OCI-LY7 (cell line): Measurements from ENCODE around the gene SP100.

ENCODE experiments used
- EZH2phosphoT487 ChIP-seq: fragments of 200-600 bp; sonication (generic); IDR thresholded peaks from 2 replicates; pipeline ENCODE4 v1.6.1; 2018; ENCODE audit warnings: low read depth, borderline replicate concordance, mild to moderate bottlenecking, mixed run types, antibody characterized with exemption, low read length, moderate library complexity, mixed read lengths
- TF ChIP-seq, protein P1 (sequence below): fragments of 200-600 bp; sonication (generic); conservative IDR thresholded peaks from 2 replicates; pipeline ENCODE4 v1.5.1; 2014; ENCODE audit warnings: mild to moderate bottlenecking, antibody characterized with exemption, low read length, moderate library complexity, mixed read lengths

DNA sequence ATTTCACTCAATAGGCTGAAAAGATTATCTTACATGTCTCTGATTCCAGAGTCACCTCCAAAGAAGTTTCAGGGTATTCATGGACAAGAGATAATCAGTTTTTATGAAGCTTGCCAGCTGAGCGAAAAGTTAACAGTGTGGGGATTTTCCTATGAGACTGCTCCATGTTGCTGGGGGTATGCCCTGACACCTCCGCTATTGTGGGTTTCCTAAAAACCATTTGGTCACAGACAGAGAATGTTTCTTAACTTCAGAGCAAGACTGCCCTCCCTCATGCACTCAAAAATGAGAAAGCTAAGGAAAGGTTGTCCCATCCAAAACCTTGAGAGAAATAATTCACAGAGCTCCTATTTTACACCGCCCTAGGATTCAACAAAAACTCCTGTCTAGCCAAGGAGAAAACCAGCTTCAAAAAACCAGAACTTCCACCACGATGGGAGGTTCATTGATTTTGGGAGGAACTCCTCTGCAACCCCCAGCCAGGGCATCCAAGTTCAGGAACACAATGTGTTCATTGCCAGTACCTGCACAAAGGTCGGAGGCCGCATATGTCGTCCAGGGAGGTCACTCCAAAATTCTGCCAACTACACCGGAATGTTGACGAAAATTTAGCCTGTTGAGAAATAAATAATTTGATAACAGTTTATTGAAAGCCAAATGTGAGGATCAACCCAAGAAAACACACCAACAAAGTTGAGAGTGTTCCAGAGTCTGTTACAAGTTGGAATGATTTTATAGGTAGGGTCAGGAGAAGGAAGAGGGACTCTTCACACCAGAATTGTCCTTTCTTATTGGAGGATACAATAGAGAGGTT is 104.3 kb downstream of the SP100 start:
- TF ChIP-seq, protein P1, sequence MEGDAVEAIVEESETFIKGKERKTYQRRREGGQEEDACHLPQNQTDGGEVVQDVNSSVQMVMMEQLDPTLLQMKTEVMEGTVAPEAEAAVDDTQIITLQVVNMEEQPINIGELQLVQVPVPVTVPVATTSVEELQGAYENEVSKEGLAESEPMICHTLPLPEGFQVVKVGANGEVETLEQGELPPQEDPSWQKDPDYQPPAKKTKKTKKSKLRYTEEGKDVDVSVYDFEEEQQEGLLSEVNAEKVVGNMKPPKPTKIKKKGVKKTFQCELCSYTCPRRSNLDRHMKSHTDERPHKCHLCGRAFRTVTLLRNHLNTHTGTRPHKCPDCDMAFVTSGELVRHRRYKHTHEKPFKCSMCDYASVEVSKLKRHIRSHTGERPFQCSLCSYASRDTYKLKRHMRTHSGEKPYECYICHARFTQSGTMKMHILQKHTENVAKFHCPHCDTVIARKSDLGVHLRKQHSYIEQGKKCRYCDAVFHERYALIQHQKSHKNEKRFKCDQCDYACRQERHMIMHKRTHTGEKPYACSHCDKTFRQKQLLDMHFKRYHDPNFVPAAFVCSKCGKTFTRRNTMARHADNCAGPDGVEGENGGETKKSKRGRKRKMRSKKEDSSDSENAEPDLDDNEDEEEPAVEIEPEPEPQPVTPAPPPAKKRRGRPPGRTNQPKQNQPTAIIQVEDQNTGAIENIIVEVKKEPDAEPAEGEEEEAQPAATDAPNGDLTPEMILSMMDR, result no peak
- TF ChIP-seq EZH2phosphoT487, result no peak
